IPS-15b (cell line): ENCODE results near the gene CHRNA7.

Experiments
- H3K27me3 ChIP-seq: one replicate; pipeline ENCODE4 v1.6.1; 2013; ENCODE audit warnings: low read length; ENCODE audit not compliant: control insufficient read depth, insufficient read depth
- H3K36me3 ChIP-seq: one replicate; pipeline ENCODE4 v1.6.1; 2013; ENCODE audit warnings: low read length; ENCODE audit not compliant: control insufficient read depth, insufficient read depth
- H3K4me1 ChIP-seq: one replicate; pipeline ENCODE4 v1.6.1; 2013; ENCODE audit warnings: mild to moderate bottlenecking, low read length; ENCODE audit not compliant: control insufficient read depth, insufficient read depth
- H3K4me3 ChIP-seq: one replicate; pipeline ENCODE4 v1.5.1; 2013; ENCODE audit warnings: low read depth, low read length
- H3K9ac ChIP-seq: one replicate; pipeline ENCODE4 v1.6.1; 2013; ENCODE audit warnings: low read depth, mild to moderate bottlenecking, low read length
- H3K9me3 ChIP-seq: one replicate; pipeline ENCODE4 v1.6.1; 2013; ENCODE audit warnings: mild to moderate bottlenecking, low read length; ENCODE audit not compliant: control insufficient read depth, insufficient read depth

The CHRNA7 gene

GRCh38 chr15:32029862-32030781, at the start of gene CHRNA7:
Gene CHRNA7 (plus strand): TSS chr15:32030515. CDS start chr15:32030595, 80 bp downstream.
- peaks cover 29% of the 10 kb centered on the region for H3K27me3 ChIP-seq
- peak within 1 kb of the TSS; percentile 70 for H3K9ac ChIP-seq
- no peaks in the 10 kb centered on the region for H3K36me3 ChIP-seq

DNA sequence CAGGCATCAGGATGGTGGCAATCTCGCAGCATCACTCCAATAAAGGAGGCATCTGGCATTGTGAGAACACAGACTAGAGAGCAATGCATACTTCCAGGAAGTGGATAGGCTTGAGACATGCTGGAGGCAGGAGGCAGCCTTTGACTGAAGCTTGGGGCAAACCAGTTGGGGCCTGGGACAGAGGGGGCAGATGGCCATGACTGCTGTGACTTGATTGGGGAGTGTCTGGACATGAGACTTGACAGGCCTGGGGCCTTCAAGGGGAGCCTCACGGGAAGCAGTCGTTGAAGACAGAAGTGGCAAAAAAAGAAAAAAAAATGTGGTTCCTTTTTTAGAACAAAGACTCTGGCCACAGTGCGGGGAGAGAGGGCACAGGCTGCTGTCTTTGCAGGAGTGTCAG, 44.7 kb upstream of the CHRNA7 start:
- no peaks in the 10 kb centered on the region for H3K9me3 ChIP-seq
- H3K4me1 ChIP-seq = no peaks in the 10 kb centered on the region
- no peaks in the 10 kb centered on the region for H3K27me3 ChIP-seq
- H3K9ac ChIP-seq = no peak overlapping the region
- no peak overlapping the region for H3K4me3 ChIP-seq
- no peaks in the 10 kb centered on the region for H3K36me3 ChIP-seq

More at GRCh38 chr15:32029862-32030781, at the start of gene CHRNA7:
- Histone ChIP-seq H3K4me3 (peak within 1 kb of the TSS; percentile 80), H3K9me3 (no peaks in the 10 kb centered on the region), H3K4me1 (no peaks in the 10 kb centered on the region)

- no peaks in the 10 kb centered on the region for H3K4me1 ChIP-seq
- no peak overlapping the region for H3K9ac ChIP-seq
- H3K4me3 ChIP-seq = no peak overlapping the region
- H3K36me3 ChIP-seq = no peaks in the 10 kb centered on the region
- no peaks in the 10 kb centered on the region for H3K9me3 ChIP-seq
- H3K27me3 ChIP-seq = no peaks in the 10 kb centered on the region
These were observed 37.3 kb upstream of the CHRNA7 start for GRCh38 chr15:31993062-31993461.

GRCh38 chr15:31997711-31998110, 32.6 kb upstream of the CHRNA7 start:
- Histone ChIP-seq H3K27me3 (no peaks in the 10 kb centered on the region), H3K4me3 (no peak overlapping the region), H3K36me3 (no peaks in the 10 kb centered on the region), H3K9ac (no peak overlapping the region), H3K9me3 (no peaks in the 10 kb centered on the region), H3K4me1 (no peaks in the 10 kb centered on the region)

GRCh38 chr15:32003558-32003957, 26.8 kb upstream of the CHRNA7 start:
- Histone ChIP-seq H3K4me1 (no peaks in the 10 kb centered on the region), H3K36me3 (no peaks in the 10 kb centered on the region), H3K27me3 (no peaks in the 10 kb centered on the region), H3K4me3 (no peak overlapping the region), H3K9me3 (no peaks in the 10 kb centered on the region), H3K9ac (no peak overlapping the region)

DNA sequence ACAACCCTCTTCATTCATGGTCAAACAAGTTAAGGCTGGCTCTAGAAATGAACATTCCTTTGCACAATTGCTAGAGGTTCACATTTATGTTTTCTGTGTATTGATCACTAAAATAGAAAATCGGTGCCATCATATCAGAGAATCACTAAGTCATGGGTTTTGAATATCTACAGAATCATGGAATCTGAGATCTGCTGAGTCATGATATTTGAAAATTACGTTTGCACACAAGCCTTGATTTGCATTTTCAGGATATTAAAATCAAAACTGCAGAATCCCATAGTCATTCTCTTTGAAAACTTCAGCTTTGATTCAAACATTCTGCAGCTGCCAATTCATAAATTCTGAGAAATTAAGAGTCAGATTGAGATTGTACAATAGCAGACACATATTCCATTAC, 26.1 kb upstream of the CHRNA7 start:
- Histone ChIP-seq H3K4me1 (no peaks in the 10 kb centered on the region), H3K36me3 (no peaks in the 10 kb centered on the region), H3K4me3 (no peak overlapping the region), H3K9ac (no peak overlapping the region), H3K27me3 (no peaks in the 10 kb centered on the region), H3K9me3 (no peaks in the 10 kb centered on the region)

- H3K9me3 ChIP-seq = no peaks in the 10 kb centered on the region
- no peaks in the 10 kb centered on the region for H3K27me3 ChIP-seq
- no peaks in the 10 kb centered on the region for H3K4me1 ChIP-seq
- H3K9ac ChIP-seq = no peak overlapping the region
- H3K36me3 ChIP-seq = no peaks in the 10 kb centered on the region
- H3K4me3 ChIP-seq = no peak overlapping the region
These were observed 22.9 kb upstream of the CHRNA7 start for GRCh38 chr15:32007355-32007960.

- Histone ChIP-seq H3K9ac (no peak overlapping the region), H3K4me1 (no peaks in the 10 kb centered on the region), H3K27me3 (no peaks in the 10 kb centered on the region)
These were observed 15.4 kb upstream of the CHRNA7 start for GRCh38 chr15:32014953-32015352.

DNA sequence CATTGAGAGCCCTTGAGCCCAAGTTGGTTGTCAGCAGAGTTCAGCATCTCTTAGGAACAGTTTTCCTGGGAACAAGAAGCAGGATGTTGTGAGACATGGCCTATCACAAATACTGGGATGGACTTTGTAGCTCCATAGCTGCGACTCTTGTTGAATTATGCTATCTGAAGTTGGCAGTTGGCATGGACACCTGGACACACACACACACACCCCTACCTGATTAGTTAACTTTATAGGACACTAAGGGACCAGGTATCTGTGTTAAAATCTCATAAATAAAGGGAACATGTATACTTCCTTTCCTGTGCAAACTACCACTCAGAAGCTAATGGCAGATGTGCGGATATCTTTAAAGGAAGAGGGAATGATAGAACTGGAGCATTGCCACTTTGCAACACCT, 10.2 kb upstream of the CHRNA7 start:
- Histone ChIP-seq H3K9me3 (no peaks in the 10 kb centered on the region), H3K4me3 (no peak overlapping the region), H3K4me1 (no peaks in the 10 kb centered on the region), H3K9ac (no peak overlapping the region), H3K36me3 (no peaks in the 10 kb centered on the region), H3K27me3 (no peaks in the 10 kb centered on the region)

More at GRCh38 chr15:32014953-32015352, 15.4 kb upstream of the CHRNA7 start:
- no peaks in the 10 kb centered on the region for H3K36me3 ChIP-seq
- H3K4me3 ChIP-seq = no peak overlapping the region
- H3K9me3 ChIP-seq = no peaks in the 10 kb centered on the region

DNA sequence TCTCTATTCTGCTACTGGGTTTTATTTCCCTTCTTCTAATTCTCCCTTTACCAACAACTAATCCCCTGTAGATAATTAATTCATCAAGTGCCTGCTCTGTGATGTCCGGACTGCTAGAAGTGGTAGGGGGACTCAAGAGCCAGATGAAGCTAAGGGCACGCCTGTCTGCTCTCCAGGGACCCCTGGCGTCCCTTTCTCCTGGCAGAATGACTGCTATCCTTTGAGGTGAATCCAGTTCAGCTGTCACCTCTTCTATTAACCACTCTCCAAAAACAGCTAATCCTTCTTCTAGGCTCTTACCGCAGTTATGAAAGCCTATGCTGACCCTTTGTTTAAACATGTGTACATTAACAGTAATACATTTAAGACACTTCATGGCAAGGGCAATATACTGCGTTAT, 1.4 kb upstream of the CHRNA7 start:
- Histone ChIP-seq H3K27me3 (peaks cover 29% of the 10 kb centered on the region), H3K4me3 (peak overlapping the region; percentile 80), H3K9me3 (no peaks in the 10 kb centered on the region), H3K4me1 (no peaks in the 10 kb centered on the region), H3K9ac (no peak overlapping the region), H3K36me3 (no peaks in the 10 kb centered on the region)

GRCh38 chr15:32029409-32029861, 880 bp upstream of the CHRNA7 start:
- Histone ChIP-seq H3K4me1 (no peaks in the 10 kb centered on the region), H3K9ac (peak overlapping the region; percentile 70), H3K9me3 (no peaks in the 10 kb centered on the region), H3K27me3 (peaks cover 29% of the 10 kb centered on the region), H3K36me3 (no peaks in the 10 kb centered on the region), H3K4me3 (peak overlapping the region; percentile 80)

GRCh38 chr15:32030795-32031194, 480 bp downstream of the CHRNA7 start:
- H3K36me3 ChIP-seq = no peaks in the 10 kb centered on the region
- peak overlapping the region; percentile 68 for H3K4me3 ChIP-seq
- peak overlapping the region; percentile 62 for H3K9ac ChIP-seq
- peaks cover 29% of the 10 kb centered on the region for H3K27me3 ChIP-seq
- H3K9me3 ChIP-seq = no peaks in the 10 kb centered on the region
- no peaks in the 10 kb centered on the region for H3K4me1 ChIP-seq
